Stimulated activated CD4-positive, alpha-beta T cell treated with anti-CD3 and anti-CD28 coated beads, Interleukin-12 subunit alpha, Interleukin-12 subunit beta, amount 100 ng/mL, for 48 hours (primary cell): ENCODE data around the gene MUC5B.

Experiments
- DNase-seq, 3 donors: peaks; one replicate each; pipeline ENCODE4 v3.0.0-alpha.2; 2020; ENCODE audit warnings: low read depth in 2 of 3, low spot score in 1 of 3

The MUC5B gene

DNA sequence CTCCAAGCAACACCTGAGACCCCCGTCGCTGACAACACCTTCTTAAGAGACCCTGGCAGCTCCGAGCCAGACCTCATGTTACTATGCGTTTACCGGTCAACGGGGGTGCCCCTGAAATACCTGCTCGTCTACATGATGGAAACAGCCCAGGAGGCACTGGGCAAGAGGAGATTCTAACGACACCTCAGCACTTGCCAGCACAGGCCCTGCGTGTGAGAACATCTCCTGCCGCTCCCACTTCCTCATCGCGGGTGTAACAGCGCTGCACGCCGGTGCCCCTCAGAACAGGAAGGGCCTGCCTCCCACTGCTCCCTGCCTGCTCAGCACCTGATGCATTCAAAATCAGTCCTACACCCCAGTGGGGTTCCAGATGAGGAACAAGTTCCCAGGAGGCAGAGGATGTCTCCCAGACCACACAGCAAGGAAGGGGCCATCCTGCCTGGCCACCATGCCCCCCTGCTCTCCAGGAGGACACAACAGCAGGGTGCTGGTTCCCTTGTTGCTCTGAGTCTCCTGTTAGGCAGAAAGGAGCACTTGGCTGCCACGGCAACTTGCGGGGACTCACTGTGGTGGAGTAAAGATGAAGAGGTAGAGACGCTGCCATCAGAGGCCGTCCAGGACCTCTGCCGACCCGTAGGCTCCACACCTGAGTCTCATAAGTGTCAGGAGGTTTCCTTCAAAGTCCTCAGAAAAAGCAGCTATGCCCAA is 84.5 kb downstream of the MUC5B start:
- no peak for DNase-seq

DNA sequence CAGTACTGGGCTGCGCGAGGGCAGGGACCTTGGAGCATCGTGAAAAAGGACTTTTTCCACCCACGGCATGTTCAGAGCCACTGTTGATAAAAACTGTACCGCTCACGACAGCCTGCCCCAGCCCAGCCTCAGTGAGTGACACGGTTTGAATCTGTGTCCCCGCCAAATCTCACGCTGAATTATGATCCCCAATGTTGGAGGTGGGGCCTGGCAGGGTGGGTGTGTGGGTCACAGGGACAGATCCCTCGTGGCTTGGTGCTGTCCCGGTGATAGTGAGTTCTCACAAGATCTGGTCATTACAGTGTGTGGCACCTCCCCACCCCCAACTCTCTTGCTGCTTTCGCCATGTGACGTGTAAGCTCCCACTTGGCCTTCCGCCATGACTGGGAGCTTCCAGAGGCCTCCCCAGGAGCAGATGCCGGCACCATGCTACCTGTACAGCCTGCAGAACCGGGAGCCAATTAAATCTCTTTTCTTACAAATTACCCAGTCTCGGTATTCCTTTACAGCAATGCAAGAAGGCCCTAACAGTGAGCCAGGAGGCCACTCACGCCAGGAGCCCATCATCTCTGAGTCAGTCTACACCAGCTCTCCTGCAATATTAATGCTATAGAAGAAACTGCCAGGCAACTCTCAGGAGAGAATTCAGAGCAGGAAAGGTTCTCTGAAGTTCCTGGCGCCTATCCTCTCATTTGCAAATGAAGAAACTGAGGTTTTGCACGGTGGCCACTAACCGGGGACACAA is 85.3 kb downstream of the MUC5B start:
- no peak for DNase-seq

DNA sequence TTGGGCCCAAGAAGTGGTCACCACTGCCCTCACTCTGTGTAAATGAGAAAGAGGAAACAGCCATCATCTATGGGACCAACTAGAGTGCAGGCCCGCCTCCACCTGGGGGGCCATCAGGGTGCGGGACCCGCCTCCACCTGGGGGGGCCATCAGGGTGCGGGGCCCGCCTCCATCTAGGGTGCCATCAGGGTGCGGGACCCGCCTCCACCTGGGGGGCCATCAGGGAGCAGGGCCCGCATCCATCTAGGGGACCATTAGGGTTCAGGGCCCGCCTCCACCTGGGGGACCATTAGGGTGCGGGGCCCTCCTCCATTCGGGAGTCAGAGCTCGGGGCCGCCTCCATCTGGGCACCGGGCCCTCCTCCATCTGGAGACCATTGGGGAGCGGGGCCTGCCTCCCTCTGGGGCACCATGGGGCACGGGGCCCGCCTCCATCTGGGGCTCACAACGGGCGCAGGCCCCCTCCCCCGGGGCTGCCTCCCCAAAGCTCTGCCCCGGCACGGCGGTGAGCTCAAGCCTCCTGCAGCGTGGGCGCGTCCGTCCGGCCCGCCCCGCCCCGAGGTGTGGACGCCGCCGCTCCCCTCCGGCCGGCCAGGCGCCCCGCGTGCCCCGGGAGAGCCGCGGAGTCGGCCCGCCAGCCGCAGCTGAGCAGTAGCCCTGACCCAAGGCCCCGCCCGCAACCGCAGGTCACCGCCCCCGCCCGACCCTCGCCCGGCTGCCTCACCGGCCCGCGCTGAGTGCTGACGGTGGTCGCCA is 86.1 kb downstream of the MUC5B start:
- DNase-seq, result no peak

- peak; percentile 87 to 97 (median 95) for DNase-seq
Observed at GRCh38 chr11:1309498-1310317, 86.8 kb downstream of the MUC5B start, which contains the start of gene TOLLIP. TOLLIP (minus strand) TSS chr11:1309632; CDS start chr11:1309498, 134 bp downstream.

GRCh38 chr11:1310318-1310687 is 87.4 kb downstream of the MUC5B start:
- DNase-seq, result no peak

- peak; percentile 32 to 50 (median 37) for DNase-seq
Observed at GRCh38 chr11:1310772-1311468, 88.1 kb downstream of the MUC5B start.
